Epidermal melanocyte (primary cell): ENCODE data around the gene THSD4.

Experiments used
- DNase-seq: peaks from one replicate; pipeline ENCODE4 v3.0.0; 2011; ENCODE audit warnings: low spot score; ENCODE audit not compliant: insufficient read length

The THSD4 gene

DNA sequence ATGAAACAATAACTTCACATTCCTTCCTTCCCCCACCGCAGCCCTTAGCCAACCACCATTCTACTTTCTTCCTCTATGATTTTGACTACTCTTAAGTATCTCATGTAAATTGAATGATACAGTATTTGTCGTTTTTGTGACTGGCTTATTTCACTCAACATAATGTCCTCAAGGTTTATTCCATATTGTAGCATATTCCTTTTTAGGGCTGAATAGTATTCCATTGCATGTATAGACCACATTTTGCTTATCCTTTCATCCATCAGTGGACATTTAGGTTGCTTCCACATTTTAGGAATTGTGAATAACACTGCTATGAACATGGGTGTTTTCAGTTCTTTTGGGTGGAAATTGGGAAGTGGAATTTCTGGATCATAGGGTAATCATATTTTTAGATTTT, 106.1 kb downstream of the THSD4 start:
- DNase-seq, result no peak

DNA sequence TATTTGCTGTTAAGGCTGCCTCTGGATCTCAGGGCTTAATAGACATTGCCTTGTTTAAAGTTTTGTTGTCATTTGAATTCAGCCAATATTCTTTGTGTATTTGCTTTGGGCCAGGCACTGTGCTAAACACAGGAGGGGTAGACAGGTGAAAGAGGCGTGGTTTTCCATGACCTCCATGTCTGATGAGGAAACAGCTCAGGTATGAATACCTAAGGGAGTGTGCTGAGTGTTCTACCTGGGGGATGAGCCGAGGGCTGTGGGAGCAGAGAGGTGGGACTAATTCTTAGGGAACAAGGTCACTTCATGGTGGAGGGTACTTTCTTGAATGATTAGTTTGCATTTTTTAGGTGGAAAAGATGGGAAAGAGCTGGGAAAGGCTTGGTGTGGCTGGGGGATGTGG, 108.2 kb downstream of the THSD4 start:
- DNase-seq, result no peak

DNA sequence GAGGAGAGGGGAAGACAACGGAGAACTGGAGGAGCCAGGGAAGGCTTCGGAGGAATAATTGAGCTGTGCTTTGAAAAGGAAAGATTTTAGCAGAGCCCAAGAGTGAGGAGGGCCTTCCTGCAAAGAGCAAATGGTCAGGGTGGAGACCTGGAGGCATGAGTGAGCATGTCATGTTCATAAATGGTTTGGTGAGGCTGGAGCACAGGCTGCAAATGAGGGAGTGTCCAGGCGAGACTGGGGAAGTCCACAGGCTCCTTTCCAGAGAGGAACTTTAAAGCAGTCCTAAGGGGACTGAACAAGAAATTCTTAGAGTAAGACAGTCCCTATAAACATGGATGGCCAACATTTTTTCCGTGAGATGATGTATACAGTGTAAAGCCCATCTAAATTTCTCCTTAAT, 108.8 kb downstream of the THSD4 start:
- no peak for DNase-seq

DNA sequence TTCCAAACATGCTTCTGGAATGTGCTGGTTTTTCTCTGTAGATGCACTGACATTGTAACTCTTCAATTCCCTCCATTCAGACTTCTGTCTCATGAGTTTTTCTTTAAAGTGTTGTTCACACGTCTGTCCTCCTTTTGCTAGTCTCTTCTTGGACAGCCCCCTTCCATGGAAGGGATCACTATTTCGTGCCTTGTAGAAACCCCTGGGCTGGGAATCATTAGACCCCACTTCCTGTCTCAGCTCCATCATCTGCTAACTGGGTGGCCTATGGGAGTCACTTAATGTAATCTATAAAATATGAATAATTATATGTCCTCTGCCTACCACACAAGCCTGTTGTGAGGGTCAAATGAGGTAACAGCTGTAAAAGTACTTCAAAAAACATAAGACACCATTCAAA, 110.6 kb downstream of the THSD4 start:
- no peak for DNase-seq

DNA sequence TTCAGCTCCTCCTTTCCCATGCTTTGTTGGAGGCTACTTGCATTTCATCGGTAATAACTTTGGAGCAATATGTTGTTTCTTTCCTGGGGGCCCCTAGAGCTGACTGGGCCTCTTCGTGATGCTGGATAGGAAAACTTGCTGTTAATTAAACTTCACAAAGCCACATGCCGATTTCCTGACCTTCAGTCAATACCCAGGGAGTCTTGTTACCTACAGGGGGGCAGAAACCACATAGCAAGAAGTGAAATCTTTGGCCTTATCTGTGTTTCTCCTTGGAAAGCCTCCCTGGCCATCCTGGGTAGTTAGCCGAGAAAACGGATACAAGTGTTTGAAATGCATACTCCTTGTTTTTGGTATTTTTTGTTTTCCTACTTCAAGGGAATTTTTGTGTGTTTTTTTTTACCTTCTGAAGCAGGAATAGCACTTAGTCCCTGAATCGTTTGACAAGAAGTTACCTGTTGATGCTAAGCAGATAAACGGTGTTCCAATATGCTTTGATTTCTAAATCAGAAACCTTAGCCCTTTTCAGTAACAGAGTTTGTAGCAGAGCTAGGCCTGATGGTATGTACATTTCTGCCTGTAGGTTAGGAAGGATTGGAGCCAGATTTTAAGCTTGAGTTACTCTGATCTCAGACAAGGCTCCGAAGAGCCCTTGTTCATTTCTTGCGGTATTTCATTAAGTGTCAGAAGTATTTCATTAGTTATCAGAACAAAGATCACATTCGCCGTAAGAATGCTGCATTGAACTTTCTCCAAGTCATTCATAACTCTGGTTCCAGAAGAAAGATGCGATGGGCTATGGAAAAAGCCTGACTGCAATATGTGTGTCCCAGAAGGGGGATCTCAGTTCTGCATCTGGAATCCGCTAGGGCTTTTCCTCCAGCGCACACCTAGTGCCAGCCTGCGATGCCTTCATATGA, 111.5 kb downstream of the THSD4 start:
- no peak for DNase-seq

DNA sequence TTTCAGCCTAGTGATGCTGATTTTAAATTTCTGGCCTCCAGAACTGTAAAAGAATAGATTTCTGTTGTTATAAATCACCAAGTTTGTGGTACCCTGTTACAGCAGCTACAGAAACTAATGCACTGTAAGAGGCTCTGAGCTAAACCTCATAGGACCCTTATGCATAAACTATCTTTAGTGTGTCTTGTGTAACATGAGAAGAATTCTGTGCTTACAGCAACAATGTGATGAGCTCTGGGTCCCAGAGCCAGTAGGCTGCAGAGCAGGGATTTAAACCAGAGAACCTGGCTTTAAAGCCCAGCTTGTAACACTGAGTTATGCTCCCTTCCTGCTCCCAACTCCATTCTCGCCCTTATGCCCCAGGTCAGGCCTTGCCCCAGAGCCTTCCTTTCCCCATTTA, 113.1 kb downstream of the THSD4 start:
- no peak for DNase-seq

DNA sequence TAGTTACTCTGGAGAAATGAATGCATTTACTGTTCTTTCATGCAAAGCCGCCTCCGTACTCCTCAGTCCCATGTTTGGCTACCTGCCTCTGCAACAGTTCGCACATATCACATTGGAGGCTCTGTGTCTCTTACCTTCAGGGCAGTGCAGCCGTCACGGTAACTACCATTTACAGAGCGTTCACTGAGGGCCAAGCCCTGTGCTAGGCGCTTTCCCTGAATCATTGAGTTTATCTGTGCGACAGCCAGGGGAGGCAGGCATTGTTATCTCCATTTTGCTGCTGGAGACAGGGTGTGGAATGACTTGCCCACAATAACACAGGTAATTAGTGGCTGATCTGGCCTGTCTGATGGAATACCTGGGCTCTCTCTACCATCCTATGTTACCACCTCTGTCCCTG, 115.0 kb downstream of the THSD4 start:
- no peak for DNase-seq

DNA sequence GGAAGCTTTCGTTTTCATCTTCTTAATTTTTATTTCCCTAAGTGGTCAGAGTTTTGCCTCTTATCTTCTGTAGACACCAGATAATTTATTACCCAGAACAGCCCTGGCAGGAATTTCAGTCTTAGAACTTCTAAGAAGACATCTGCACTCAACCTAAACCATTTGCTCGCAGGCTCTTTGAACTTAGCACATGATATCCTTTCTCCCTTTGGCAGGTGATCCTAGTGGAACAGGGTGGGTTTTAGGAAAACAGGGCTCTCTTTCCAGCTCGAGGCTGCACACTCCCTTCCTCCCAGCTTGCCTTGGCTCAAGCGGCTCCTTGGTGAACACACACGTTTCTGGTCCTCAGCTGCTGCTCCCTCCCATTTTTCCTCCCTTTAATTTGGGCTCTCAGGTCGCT, 116.5 kb downstream of the THSD4 start:
- DNase-seq, result no peak

DNA sequence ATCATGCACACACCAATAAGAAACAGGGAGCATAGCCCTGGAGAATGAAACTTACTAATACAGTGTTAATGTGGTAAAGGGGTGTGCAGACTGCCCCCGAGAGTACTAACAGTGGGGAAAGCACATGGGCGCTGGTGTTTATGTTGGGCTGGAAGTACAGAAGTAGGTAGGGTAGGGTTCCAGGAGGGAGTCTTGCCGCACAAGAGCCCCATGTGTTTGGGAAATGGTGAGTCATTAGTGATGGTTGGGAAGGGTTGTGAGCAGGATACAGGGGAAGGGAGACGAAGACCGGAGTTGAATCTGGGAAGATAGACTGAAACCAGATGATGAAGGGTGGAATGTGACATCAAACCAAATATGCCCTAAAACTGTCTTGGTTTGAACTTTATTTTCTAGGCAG, 117.1 kb downstream of the THSD4 start:
- no peak for DNase-seq

DNA sequence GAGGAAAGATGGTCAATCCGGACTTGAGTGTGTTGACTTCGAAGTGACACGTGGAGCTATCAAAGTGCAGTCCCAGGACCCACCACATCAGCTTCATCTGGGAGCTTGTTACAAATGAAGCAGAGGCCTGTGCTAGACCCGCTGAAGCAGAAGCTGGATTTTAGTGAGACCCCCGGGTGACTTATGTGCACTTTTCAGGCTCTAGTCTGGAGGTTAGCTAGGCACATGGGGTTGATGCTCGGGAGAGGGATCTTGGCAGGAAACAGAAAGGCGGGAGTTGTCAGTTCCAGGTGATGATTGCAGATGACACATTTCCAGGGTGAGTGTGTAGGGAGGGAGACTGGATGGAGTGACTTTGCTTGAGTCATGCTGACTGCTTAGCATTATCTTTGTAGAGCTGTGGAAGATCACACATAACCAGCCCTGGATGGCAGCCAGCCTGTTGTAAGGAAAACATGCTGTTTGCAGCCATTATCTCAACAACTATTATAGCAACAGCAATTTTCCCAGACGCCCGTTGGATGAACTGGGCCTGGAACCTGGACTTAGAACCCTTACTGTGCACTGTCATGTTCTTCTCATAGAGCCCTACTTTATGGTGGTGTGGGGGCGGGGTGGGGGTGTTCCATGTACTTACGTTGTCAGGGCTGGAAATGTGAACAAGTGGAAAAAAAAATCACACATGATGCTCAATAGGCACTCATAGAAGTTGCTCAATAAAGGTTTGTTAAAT, 122.4 kb downstream of the THSD4 start:
- DNase-seq, result no peak

DNA sequence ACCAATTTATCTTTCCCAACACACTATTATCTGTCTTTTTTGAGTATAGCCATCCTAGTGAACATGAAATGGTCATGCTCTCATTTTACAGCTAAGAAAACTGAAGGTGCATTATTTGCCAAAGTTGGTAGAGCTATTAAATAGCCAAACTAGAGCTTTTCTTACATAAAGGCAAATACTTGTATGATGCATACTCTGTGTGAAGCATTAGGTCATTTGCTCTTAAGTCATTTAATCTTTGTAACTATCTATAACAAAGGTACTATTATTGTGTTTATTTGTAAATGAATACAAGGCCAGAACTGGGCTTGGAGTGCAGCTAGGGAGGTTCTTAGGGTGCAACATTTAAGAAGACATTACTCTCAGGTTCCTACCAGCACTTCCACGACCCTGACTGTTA, 123.7 kb downstream of the THSD4 start:
- DNase-seq, result no peak

DNA sequence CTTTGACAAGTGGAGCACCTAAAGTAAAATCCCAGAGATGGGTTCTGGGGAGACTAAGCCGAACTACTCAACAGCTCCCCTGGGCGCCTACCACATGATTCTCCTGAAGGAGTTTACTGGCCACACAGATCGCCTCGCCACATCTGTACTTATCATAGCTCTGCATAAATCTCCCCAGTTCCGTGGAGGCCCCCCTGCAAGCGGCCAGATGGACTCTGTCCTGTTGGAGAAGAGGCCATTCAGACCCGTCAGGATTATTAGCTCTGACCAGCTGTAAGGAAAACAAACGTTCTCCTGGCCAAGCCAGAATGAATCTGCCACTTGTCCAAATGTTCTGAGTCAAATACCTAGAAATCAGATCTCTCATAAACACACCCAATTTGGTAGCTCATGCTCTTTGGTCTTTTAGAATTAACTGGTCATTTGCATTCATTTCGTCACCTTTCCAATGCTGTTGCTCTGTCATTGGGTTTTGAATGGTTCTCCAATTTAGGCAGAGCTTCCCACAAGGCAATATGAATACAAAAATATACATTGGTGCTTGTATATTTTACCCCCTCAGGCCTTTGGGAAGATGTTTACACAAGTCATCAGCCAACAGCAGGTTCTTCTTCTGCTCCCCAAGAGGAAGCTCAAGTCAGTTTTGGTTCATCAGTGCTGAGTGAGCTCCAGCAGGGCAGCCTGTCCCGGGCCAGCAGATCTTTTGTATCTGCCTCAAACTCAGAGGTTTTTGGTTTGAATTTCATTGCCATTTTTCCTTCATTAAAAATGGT, 124.5 kb downstream of the THSD4 start:
- DNase-seq, result no peak

DNA sequence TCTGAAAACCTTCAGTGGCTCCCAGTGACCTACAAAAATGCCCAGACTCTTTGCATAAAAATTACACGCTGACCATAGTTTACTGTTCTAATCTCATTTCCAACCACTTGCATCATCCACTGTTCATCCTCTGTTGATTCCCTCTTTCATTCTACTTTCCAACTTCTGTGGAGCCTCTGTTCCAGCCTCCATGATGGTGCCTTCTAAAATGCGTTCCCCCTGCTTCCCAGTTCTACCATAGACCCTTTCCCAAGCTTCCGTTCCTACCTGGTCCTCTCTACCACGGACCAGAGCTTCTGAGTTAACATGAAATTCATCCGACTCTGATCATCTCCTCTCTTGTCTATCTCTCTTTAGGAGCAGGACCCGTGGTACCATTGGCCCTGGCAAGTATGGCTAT, 127.0 kb downstream of the THSD4 start:
- DNase-seq, result no peak

DNA sequence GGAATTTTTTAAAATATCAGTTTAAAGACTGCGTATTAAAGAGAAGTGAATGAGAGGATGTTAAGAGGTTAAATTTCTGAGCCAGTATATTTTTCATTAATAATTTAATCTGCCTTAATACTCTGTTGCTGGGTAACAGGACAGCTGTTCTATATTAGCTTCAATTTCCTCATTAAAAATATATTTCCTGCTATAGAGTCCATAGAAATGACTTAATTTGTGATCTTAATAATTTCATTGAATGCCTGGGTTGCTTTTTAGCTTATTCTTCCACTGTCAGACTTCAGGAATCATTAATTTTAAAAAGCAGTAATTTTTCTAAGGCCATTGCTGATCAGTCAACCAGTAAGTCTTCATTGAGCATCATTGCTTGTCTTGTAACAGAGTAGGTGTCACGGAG, 129.0 kb downstream of the THSD4 start:
- DNase-seq, result no peak

DNA sequence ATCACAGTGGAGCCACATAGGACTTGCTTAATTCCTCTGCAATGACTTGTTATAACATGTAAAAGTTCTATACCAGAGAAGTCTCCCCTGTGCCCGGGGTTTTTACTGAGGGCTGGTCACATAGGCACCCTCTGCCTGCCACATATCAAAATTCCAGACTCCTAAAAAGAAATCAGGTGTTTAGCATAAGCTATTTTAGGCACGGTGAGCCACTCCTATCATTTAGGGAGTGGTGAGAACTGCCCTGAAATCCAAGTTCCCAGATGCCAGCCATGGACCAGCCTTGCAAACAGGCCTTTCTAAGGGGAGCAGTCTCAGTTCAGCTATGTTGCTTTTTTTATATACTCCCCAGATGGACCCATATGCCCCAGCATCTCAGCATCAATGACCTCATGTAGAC, 130.3 kb downstream of the THSD4 start:
- no peak for DNase-seq

DNA sequence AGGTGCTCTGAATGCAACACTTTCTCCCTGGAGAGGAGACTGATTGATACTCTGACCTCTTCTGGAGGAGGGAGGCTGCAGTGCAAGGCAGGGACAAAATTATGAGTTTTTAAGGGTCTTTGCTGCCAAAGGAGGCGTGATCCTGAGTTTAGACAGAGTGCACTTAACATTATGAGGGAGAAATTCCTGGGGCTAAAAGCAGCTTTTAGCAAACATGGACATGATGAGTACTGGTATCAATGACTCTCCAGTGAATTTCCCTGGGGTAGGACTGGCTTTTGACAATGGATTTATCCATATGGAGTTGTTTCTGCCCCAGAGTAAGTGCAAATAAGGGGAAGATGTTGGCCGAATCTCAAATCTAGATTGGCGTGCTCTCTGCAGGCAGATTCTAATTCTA, 133.1 kb downstream of the THSD4 start:
- no peak for DNase-seq

DNA sequence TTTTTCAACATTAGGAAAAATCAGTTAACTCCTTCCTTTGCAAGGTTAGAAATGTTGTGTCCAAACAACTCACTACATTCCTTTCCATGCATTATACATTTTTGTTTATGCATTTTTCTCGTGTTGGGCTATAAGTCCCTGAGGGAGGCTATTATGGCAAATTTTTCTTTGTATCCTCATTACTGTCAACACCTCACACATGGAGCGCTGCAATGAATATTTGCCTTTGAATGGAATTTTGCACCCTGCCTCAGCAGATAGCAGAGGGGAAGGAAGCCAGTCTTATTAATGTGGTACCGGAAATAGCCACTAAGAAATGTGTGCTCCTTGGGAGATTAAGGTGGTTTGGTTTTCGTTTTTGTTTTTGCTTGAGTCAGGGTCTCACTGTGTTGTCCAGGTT, 134.7 kb downstream of the THSD4 start:
- DNase-seq, result no peak

DNA sequence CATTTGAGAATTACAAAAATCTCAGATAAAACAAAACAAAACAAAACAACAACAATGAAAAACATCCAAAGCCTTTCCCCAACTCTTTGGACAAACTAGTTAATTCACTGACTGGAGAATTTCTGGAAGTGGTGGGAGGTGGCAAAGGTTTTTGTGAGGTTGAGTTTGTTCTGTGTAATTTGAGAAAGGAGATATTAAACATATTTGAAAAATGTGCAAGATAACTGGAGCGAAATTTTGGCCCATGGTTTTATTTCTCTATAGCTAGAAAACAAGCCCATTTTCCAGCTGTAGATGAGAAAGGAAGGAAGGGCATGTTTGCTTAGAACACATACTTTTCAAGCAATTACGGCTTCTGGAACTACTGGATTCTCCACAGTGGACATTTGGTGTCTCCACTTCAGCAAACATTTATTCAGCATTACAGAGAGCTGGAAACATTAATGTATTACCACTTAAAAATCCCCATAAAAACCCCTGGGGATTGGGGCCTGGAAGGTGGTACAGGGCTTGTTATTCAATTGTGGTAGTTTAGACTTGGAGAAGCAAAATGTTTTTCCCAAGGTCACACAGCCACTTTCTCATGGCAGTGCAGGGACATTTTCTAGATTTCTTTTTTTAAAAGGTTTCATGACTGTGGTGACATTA, 135.8 kb downstream of the THSD4 start:
- no peak for DNase-seq

DNA sequence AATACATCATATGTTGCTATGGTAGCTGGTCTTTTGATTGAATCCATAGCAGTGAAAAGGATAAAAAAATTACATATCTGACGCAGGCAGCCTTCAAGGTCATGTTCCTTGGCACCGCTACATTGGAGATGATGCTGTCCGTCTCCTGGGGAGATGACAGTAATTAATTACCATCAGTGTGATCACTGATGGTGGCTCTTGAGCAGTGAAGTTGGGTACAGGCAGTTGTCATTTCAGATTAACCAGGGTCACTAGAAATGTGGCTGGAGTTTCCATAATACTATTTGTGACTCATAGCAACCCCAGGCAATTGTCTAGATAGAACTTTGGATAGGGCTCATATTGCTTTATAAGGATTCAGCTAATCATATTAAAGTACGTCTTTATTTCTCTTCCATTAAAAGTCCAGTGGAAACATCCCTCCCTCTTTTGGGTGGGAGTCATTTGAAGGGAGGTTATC, 136.3 kb downstream of the THSD4 start:
- DNase-seq, result no peak

DNA sequence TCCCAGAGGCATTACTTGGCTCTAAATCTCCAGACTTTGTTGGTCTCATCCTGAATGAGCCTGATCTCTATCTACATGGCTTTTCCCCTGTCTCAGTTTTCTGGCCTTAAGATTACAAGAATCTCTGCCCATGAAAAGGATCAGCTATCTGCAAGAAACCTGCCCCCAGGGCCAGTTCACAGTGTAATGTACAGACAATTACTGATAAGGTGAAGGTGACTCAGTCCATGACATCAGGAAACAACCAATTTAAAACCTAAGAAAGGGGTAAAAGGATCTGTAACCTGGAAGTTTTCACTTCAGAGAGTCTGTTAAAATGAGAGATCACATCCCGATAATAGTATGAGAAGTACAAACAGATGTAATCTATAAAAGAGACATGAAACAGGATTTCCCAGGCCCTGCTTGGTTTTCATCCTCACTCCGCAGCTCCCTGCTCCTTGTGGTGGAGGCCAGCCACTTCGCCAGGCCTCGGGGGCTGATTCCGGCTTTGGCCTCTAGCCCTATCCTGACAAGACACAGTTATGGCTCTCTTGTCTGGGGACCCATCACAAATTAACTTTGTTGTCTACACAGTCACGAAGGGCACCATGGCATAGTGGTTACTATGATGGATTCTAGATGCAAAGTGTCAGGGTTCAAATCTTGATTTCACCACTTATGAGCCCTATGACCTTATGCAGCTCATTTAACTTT, 136.9 kb downstream of the THSD4 start:
- no peak for DNase-seq

DNA sequence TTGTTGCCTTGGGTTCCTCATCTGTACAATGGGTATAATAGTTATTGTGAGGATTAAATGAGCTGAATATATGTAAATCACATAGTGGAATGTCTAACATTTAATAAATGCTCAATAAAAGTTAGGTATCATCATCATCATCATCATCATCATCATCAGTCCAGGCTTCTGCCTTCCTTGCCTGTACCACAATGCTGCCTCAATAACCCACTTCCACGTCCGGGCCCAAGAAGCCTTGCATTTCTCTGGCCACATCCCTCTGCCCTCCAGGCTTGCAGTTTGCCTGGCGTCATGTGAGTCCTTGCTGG, 137.4 kb downstream of the THSD4 start:
- DNase-seq, result no peak
